Cardiac muscle cell (in vitro differentiated cells and primary cell): ENCODE measurements around the gene BRF1. TPM values are rescaled to one million over a fixed set of nuclear protein-coding genes. Genes with fewer than 3 reads are reported as not detected.
A peak's percentile ranks its signal among the peaks of the same experiment; 100 is the strongest.

Experiments used
- DNase-seq, 2 donors: peaks; one replicate each; pipeline versions ENCODE4 v3.0.0 to v3.0.0-alpha.2; 2010 to 2017; ENCODE audit warnings: low read depth in 1 of 2, low spot score in 1 of 2
- H3K27ac ChIP-seq: fragments of 200-600 bp; sonication (generic); 2 replicates; pipeline ENCODE4 v1.5.1; 2016
- H3K27me3 ChIP-seq: fragments of 200-600 bp; sonication (generic); 2 replicates; pipeline ENCODE4 v1.6.0; 2016; ENCODE audit warnings: control low read depth
- H3K36me3 ChIP-seq: fragments of 200-600 bp; sonication (generic); 2 replicates; pipeline ENCODE4 v1.5.1; 2016; ENCODE audit warnings: control low read depth
- H3K4me1 ChIP-seq: fragments of 200-600 bp; sonication (generic); 2 replicates; pipeline ENCODE4 v1.8.1; 2017; ENCODE audit warnings: low read depth, mild to moderate bottlenecking, mixed run types
- H3K4me3 ChIP-seq: fragments of 200-600 bp; sonication (generic); 2 replicates; pipeline ENCODE4 v1.5.1; 2016; ENCODE audit warnings: mild to moderate bottlenecking
- H3K9me3 ChIP-seq: fragments of 200-600 bp; sonication (generic); 2 replicates; pipeline ENCODE4 v1.5.1; 2017; ENCODE audit warnings: low read depth, mild to moderate bottlenecking, control low read depth
- CTCF ChIP-seq: IDR thresholded peaks from 2 replicates; pipeline ENCODE4 v1.5.1; 2012; ENCODE audit warnings: low read depth, mild to moderate bottlenecking, low read length
- polyA plus RNA-seq: library from polyadenylated mRNA; unstranded; fragments of >200 nt; fragmentation: Nextera tagmentation; extraction: Ambion mirVana; gene quantifications from 2 replicates; pipeline ENCODE4 v1.2.1, GENCODE V29; 2016
- total RNA-seq: library from RNA; depleted of rRNA; stranded (reverse); fragments of >200 nt; gene quantifications from 2 replicates; pipeline ENCODE4 v1.2.3, GENCODE V29; 2016

The BRF1 gene
- total and polyA plus RNA-seq, 2 experiments from 2014 or later, result 26.6 to 82.2 TPM

- H3K27ac ChIP-seq, result no peak overlapping the region
- H3K9me3 ChIP-seq, result no peaks in the 10 kb centered on the region
- no peak for TF ChIP-seq CTCF
- DNase-seq, result no peak
- peaks cover 3% of the 10 kb centered on the region for H3K27me3 ChIP-seq
- H3K36me3 ChIP-seq, result no peaks in the 10 kb centered on the region
- no peak overlapping the region for H3K4me3 ChIP-seq
- no peaks in the 10 kb centered on the region for H3K4me1 ChIP-seq
Measured at GRCh38 chr14:105176513-105176912, 124.3 kb downstream of the BRF1 start.

- DNase-seq, result no peak
- Histone ChIP-seq H3K27ac (no peak overlapping the region), H3K4me3 (no peak overlapping the region), H3K9me3 (no peaks in the 10 kb centered on the region), H3K36me3 (no peaks in the 10 kb centered on the region), H3K4me1 (peaks cover 21% of the 10 kb centered on the region), H3K27me3 (no peaks in the 10 kb centered on the region)
- no peak for TF ChIP-seq CTCF
Measured at GRCh38 chr14:105173901-105174894, 126.6 kb downstream of the BRF1 start.

GRCh38 chr14:105173145-105173544, 127.7 kb downstream of the BRF1 start:
- no peaks in the 10 kb centered on the region for H3K27me3 ChIP-seq
- no peak overlapping the region for H3K4me3 ChIP-seq
- no peak overlapping the region for H3K27ac ChIP-seq
- no peak for TF ChIP-seq CTCF
- no peaks in the 10 kb centered on the region for H3K9me3 ChIP-seq
- no peak for DNase-seq
- H3K4me1 ChIP-seq, result peaks cover 21% of the 10 kb centered on the region
- H3K36me3 ChIP-seq, result no peaks in the 10 kb centered on the region

- H3K27ac ChIP-seq, result no peak overlapping the region
- H3K4me3 ChIP-seq, result no peak overlapping the region
- H3K9me3 ChIP-seq, result no peaks in the 10 kb centered on the region
- H3K4me1 ChIP-seq, result peaks cover 21% of the 10 kb centered on the region
- H3K27me3 ChIP-seq, result no peaks in the 10 kb centered on the region
- DNase-seq, result no peak
- H3K36me3 ChIP-seq, result no peaks in the 10 kb centered on the region
- TF ChIP-seq CTCF, result no peak
Measured at GRCh38 chr14:105172476-105172875, 128.3 kb downstream of the BRF1 start.

GRCh38 chr14:105171004-105171673, 129.7 kb downstream of the BRF1 start:
- TF ChIP-seq CTCF, result no peak
- H3K4me1 ChIP-seq, result peaks cover 21% of the 10 kb centered on the region

More at GRCh38 chr14:105171004-105171673, 129.7 kb downstream of the BRF1 start:
- DNase-seq, result peak in 1 of 2 donors; percentile 64
- Histone ChIP-seq H3K27ac (peak overlapping the region; percentile 26), H3K4me3 (no peak overlapping the region), H3K36me3 (no peaks in the 10 kb centered on the region), H3K9me3 (no peaks in the 10 kb centered on the region), H3K27me3 (peaks cover 2% of the 10 kb centered on the region)
